ENCODE data around the gene PPFIBP2.
"Not testable (repeated sequence)": the region's sequence is repeated elsewhere in the genome, so short reads cannot be mapped to it uniquely, and the experiment has no call there.

Gene PPFIBP2

GRCh38 chr11:7508087-7508486 is 5.7 kb upstream of the PPFIBP2 start:
- DNase-seq (ENCODE audit: low read depth), result no peak
- H3K4me3 ChIP-seq (ENCODE audit: low read depth, low read length), result no peak overlapping the region
- no peak for TF ChIP-seq CTCF (IDR thresholded peaks at IDR 0.05; ENCODE audit: low read depth, low read length, missing control alignments)

- TF ChIP-seq CTCF (IDR thresholded peaks at IDR 0.05; ENCODE audit: low read depth, low read length, missing control alignments), result no peak
- no peak for DNase-seq (ENCODE audit: low read depth)
- no peak overlapping the region for H3K4me3 ChIP-seq (ENCODE audit: low read depth, low read length)
These were observed 3.8 kb upstream of the PPFIBP2 start for GRCh38 chr11:7509966-7510365.

- no peak for TF ChIP-seq CTCF (IDR thresholded peaks at IDR 0.05; ENCODE audit: low read depth, low read length, missing control alignments)
- no peak overlapping the region for H3K4me3 ChIP-seq (ENCODE audit: low read depth, low read length)
- DNase-seq (ENCODE audit: low read depth), result no peak
These were observed 2.4 kb upstream of the PPFIBP2 start for GRCh38 chr11:7511401-7511800.

GRCh38 chr11:7512525-7513233 is 1.1 kb upstream of the PPFIBP2 start:
- peak; percentile 22 for TF ChIP-seq CTCF (IDR thresholded peaks at IDR 0.05; ENCODE audit: low read depth, low read length, missing control alignments)
- peak; percentile 90 for DNase-seq (ENCODE audit: low read depth)
- peak overlapping the region; percentile 100 for H3K4me3 ChIP-seq (ENCODE audit: low read depth, low read length)

- no peak for DNase-seq (ENCODE audit: low read depth)
- peak; percentile 14 for TF ChIP-seq CTCF (IDR thresholded peaks at IDR 0.05; ENCODE audit: low read depth, low read length, missing control alignments)
- peak overlapping the region; percentile 100 for H3K4me3 ChIP-seq (ENCODE audit: low read depth, low read length)
These were observed 346 bp downstream of the PPFIBP2 start for GRCh38 chr11:7514099-7514591.

GRCh38 chr11:7515447-7515886 is 1.7 kb downstream of the PPFIBP2 start:
- no peak for DNase-seq (ENCODE audit: low read depth)
- TF ChIP-seq CTCF (IDR thresholded peaks at IDR 0.05; ENCODE audit: low read depth, low read length, missing control alignments), result no peak
- H3K4me3 ChIP-seq (ENCODE audit: low read depth, low read length), result peak overlapping the region; percentile 100

GRCh38 chr11:7516475-7516874 is 2.7 kb downstream of the PPFIBP2 start:
- no peak overlapping the region; the same call in 1 of the 2 replicates for H3K4me3 ChIP-seq (ENCODE audit: low read depth, low read length)
- no peak for DNase-seq (ENCODE audit: low read depth)

GRCh38 chr11:7517743-7518142 is 3.9 kb downstream of the PPFIBP2 start:
- not testable (repeated sequence) for H3K4me3 ChIP-seq (ENCODE audit: low read depth, low read length); DNase-seq (ENCODE audit: low read depth)

More at GRCh38 chr11:7516475-7516874, 2.7 kb downstream of the PPFIBP2 start:
- no peak for TF ChIP-seq CTCF (IDR thresholded peaks at IDR 0.05; ENCODE audit: low read depth, low read length, missing control alignments)
